MM.1S (cell line): ENCODE results near the gene SLC45A1.

Experiments
- DNase-seq: peaks from one replicate; pipeline ENCODE4 v3.0.0-alpha.2; 2015
- H2AFZ ChIP-seq: fragments of 300-600 bp; sonication (generic); 2 replicates; pipeline ENCODE4 v1.6.0; 2016; ENCODE audit warnings: antibody characterized with exemption, low read length
- H3F3A ChIP-seq: fragments of 300-600 bp; sonication (generic); 2 replicates; pipeline ENCODE4 v1.6.1; 2016; ENCODE audit warnings: mild to moderate bottlenecking, antibody characterized with exemption, low read length, moderate library complexity, mixed read lengths; ENCODE audit not compliant: insufficient read depth
- H3K27ac ChIP-seq: fragments of 300-600 bp; sonication (generic); 2 replicates; pipeline ENCODE4 v1.5.1; 2016; ENCODE audit warnings: mild to moderate bottlenecking, low read length
- H3K27me3 ChIP-seq: fragments of 300-600 bp; sonication (generic); replicated peaks from 2 replicates; pipeline ENCODE4 v1.6.0; 2016; ENCODE audit warnings: low read length; ENCODE audit not compliant: insufficient read depth
- H3K36me3 ChIP-seq: fragments of 300-600 bp; sonication (generic); replicated peaks from 2 replicates; pipeline ENCODE4 v1.6.1; 2016; ENCODE audit warnings: mild to moderate bottlenecking, low read length, mixed read lengths; ENCODE audit not compliant: insufficient read depth
- H3K4me1 ChIP-seq: fragments of 300-600 bp; sonication (generic); 2 replicates; pipeline ENCODE4 v1.6.1; 2016; ENCODE audit warnings: low read length, mixed read lengths
- H3K4me2 ChIP-seq: fragments of 300-600 bp; sonication (generic); 2 replicates; pipeline ENCODE4 v1.6.0; 2016; ENCODE audit warnings: low read depth, low read length
- H3K4me3 ChIP-seq: fragments of 300-600 bp; sonication (generic); 2 replicates; pipeline ENCODE4 v1.5.1; 2016; ENCODE audit warnings: low read length, mixed read lengths
- H3K79me2 ChIP-seq: fragments of 300-600 bp; sonication (generic); 2 replicates; pipeline ENCODE4 v1.6.1; 2016; ENCODE audit warnings: mixed run types, low read length, mixed read lengths
- H3K9ac ChIP-seq: fragments of 300-600 bp; sonication (generic); 2 replicates; pipeline ENCODE4 v1.6.1; 2016; ENCODE audit warnings: low read length, mixed read lengths
- H3K9me2 ChIP-seq: fragments of 300-600 bp; sonication (generic); replicated peaks from 2 replicates; pipeline ENCODE4 v1.6.1; 2016; ENCODE audit warnings: mild to moderate bottlenecking, low read length, mixed read lengths; ENCODE audit not compliant: insufficient read depth
- H3K9me3 ChIP-seq: fragments of 300-600 bp; sonication (generic); replicated peaks from 2 replicates; pipeline ENCODE4 v1.6.1; 2016; ENCODE audit warnings: mild to moderate bottlenecking, low read length, mixed read lengths; ENCODE audit not compliant: insufficient read depth
- H4K20me1 ChIP-seq: fragments of 300-600 bp; sonication (generic); 2 replicates; pipeline ENCODE4 v1.6.1; 2016; ENCODE audit warnings: mild to moderate bottlenecking, low read length, moderate library complexity, mixed read lengths; ENCODE audit not compliant: insufficient read depth
- EZH2 ChIP-seq: fragments of 300-600 bp; sonication (generic); optimal IDR thresholded peaks from 2 replicates; pipeline ENCODE3; 2017; ENCODE audit warnings: low read depth, mild to moderate bottlenecking, antibody characterized with exemption, low read length, mixed read lengths
- EZH2phosphoT487 ChIP-seq: fragments of 300-600 bp; sonication (generic); IDR thresholded peaks from 2 replicates; pipeline ENCODE4 v1.6.1; 2018; ENCODE audit warnings: antibody characterized with exemption, low read length
- TF ChIP-seq, protein P1 (sequence below): fragments of 300-600 bp; sonication (generic); IDR thresholded peaks from 2 replicates; pipeline ENCODE4 v1.5.1; 2016; ENCODE audit warnings: antibody characterized with exemption, low read length, mixed read lengths

Gene SLC45A1

DNA sequence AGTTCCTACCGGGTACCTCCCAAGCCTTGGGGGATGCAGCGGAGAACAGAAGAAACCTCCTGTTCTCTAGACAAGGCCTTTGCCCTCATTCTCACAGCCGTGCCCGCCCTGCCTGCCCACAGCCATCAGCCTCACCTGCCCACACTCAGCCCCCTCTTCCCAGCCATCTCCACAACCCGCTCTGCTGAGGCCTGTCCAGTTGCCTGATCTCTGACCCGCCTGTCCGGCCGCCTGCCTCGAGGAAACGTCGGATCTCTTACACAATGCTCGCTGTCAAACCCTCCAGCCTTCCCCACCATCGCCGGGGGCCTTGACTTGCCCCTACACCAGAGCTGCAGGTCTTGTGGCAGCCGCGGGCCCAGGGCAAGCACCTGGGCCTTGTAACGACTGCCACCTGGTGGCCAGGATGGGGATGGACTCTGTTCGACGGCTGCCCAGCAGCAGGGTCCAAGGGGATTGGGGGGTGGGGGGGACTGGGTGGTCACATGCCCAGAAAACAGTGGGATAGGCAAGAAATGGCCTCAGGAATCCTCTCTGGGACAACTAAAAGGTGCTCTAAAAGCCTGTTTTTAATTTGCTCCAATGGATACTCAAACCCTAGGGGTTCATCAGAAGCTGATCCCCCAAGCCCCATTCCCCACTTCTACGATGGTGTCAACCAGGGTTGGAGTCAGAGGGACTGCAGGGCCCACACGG, 31.0 kb downstream of the SLC45A1 start:
- no peaks in the 10 kb centered on the region for H3K79me2 ChIP-seq
- no peak overlapping the region for H2AFZ ChIP-seq
- no peaks in the 10 kb centered on the region for H3K4me1 ChIP-seq
- H3K27me3 ChIP-seq: peaks cover 41% of the 10 kb centered on the region
- no peak overlapping the region for H3K27ac ChIP-seq
- no peaks in the 10 kb centered on the region for H3K9me2 ChIP-seq
- TF ChIP-seq, protein P1, sequence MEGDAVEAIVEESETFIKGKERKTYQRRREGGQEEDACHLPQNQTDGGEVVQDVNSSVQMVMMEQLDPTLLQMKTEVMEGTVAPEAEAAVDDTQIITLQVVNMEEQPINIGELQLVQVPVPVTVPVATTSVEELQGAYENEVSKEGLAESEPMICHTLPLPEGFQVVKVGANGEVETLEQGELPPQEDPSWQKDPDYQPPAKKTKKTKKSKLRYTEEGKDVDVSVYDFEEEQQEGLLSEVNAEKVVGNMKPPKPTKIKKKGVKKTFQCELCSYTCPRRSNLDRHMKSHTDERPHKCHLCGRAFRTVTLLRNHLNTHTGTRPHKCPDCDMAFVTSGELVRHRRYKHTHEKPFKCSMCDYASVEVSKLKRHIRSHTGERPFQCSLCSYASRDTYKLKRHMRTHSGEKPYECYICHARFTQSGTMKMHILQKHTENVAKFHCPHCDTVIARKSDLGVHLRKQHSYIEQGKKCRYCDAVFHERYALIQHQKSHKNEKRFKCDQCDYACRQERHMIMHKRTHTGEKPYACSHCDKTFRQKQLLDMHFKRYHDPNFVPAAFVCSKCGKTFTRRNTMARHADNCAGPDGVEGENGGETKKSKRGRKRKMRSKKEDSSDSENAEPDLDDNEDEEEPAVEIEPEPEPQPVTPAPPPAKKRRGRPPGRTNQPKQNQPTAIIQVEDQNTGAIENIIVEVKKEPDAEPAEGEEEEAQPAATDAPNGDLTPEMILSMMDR: peak; percentile 79
- TF ChIP-seq EZH2phosphoT487 (no peak), EZH2 (no peak)
- H4K20me1 ChIP-seq: no peaks in the 10 kb centered on the region
- no peaks in the 10 kb centered on the region for H3F3A ChIP-seq
- no peak overlapping the region for H3K9ac ChIP-seq
- no peaks in the 10 kb centered on the region for H3K36me3 ChIP-seq
- DNase-seq: peak; percentile 38
- H3K9me3 ChIP-seq: no peaks in the 10 kb centered on the region
- no peak overlapping the region for H3K4me3 ChIP-seq
- H3K4me2 ChIP-seq: no peak overlapping the region

- Histone ChIP-seq H3K27ac (no peak overlapping the region), H3K36me3 (no peaks in the 10 kb centered on the region)
Observed at GRCh38 chr1:8349473-8349865, 31.6 kb downstream of the SLC45A1 start.

DNA sequence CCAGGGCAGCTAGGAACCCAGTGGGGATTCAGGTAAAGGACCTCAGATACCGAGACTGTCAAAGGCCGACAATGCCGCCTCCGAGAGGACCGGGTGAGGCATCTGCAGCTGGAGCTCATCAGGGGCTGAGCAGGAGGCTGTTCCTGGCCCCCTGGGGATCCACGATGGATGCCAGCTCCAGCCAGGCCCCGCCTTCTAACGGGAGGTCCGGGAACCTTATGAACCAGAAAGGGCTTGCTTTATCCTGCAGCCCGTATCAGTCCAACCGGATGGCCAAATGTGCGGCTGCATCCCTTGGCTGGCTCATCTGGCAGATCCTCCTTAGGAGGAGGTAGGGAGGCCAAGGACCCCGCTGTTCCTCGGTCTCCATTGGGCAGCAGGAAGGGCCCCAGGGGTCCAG, 32.0 kb downstream of the SLC45A1 start:
- no peaks in the 10 kb centered on the region for H4K20me1 ChIP-seq
- no peak for DNase-seq
- H3K36me3 ChIP-seq: no peaks in the 10 kb centered on the region
- no peak for TF ChIP-seq EZH2phosphoT487
- TF ChIP-seq, protein P1: no peak
- no peak for TF ChIP-seq EZH2
- no peaks in the 10 kb centered on the region for H3K9me3 ChIP-seq
- H2AFZ ChIP-seq: no peak overlapping the region
- H3K4me3 ChIP-seq: no peak overlapping the region
- H3K79me2 ChIP-seq: no peaks in the 10 kb centered on the region
- no peaks in the 10 kb centered on the region for H3K4me1 ChIP-seq
- H3K27me3 ChIP-seq: peaks cover 30% of the 10 kb centered on the region; the same call in 1 of the 2 replicates
- no peaks in the 10 kb centered on the region for H3K9me2 ChIP-seq
- H3F3A ChIP-seq: no peaks in the 10 kb centered on the region
- no peak overlapping the region for H3K27ac ChIP-seq
- H3K4me2 ChIP-seq: no peak overlapping the region
- H3K9ac ChIP-seq: no peak overlapping the region

More at GRCh38 chr1:8349473-8349865, 31.6 kb downstream of the SLC45A1 start:
- H3K79me2 ChIP-seq: no peaks in the 10 kb centered on the region
- H3K4me1 ChIP-seq: no peaks in the 10 kb centered on the region
- no peak overlapping the region for H3K4me3 ChIP-seq
- TF ChIP-seq EZH2phosphoT487: no peak
- H3K27me3 ChIP-seq: peaks cover 35% of the 10 kb centered on the region; the same call in 1 of the 2 replicates
- no peaks in the 10 kb centered on the region for H3F3A ChIP-seq
- no peak overlapping the region for H3K9ac ChIP-seq
- no peak overlapping the region for H3K4me2 ChIP-seq
- no peaks in the 10 kb centered on the region for H3K9me2 ChIP-seq
- no peaks in the 10 kb centered on the region for H4K20me1 ChIP-seq
- DNase-seq: no peak
- no peaks in the 10 kb centered on the region for H3K9me3 ChIP-seq
- no peak overlapping the region for H2AFZ ChIP-seq
